PC-3 (cell line): Measurements from ENCODE around the gene FKBP2. TPM values are rescaled to one million over a fixed set of nuclear protein-coding genes. Genes with fewer than 3 reads are reported as not detected.

Experiments used
- ATAC-seq: fragments of 200-7000 bp; cut with Tn5 transposase; 2 replicates; pipeline ENCODE4 v1.9.1; 2020; ENCODE audit warnings: mild to moderate bottlenecking, moderate library complexity
- BruUV-seq: library from RNA; stranded (reverse); fragments of 400-500 nt; replicated peaks from 2 replicates; lab custom pipeline; 2021; lab: Mats Ljungman, UMichigan
- CTCF ChIA-PET: fragments of 300-600 bp; sonication (Branson Sonifier 250); formaldehyde crosslinking; loops from one replicate; lab custom pipeline; 2022; ENCODE audit warnings: antibody characterized with exemption; lab: Charles Lee
- POLR2A ChIA-PET: fragments of 300-600 bp; sonication (Branson Sonifier 250); formaldehyde crosslinking; loops from one replicate; lab custom pipeline; 2022; ENCODE audit warnings: antibody characterized with exemption; ENCODE audit not compliant: unreplicated experiment; lab: Charles Lee
- DNase-seq: peaks from one replicate; pipeline ENCODE4 v3.0.0-alpha.2; 2015
- H2AFZ ChIP-seq: fragments of 300-600 bp; sonication (generic); 2 replicates; pipeline ENCODE4 v1.6.0; 2016; ENCODE audit warnings: antibody characterized with exemption, low read length
- H3F3A ChIP-seq: fragments of 300-600 bp; sonication (generic); one replicate; pipeline ENCODE4 v1.6.0; 2017; ENCODE audit warnings: antibody characterized with exemption, low read length, control low read depth, mild to moderate bottlenecking; ENCODE audit not compliant: unreplicated experiment
- H3K27ac ChIP-seq: fragments of 300-600 bp; sonication (generic); 2 replicates; pipeline ENCODE4 v1.5.1; 2016; ENCODE audit warnings: mild to moderate bottlenecking, low read length
- H3K27me3 ChIP-seq: fragments of 300-600 bp; sonication (generic); 2 replicates; pipeline ENCODE4 v1.6.1; 2016; ENCODE audit warnings: low read length, mixed read lengths
- H3K36me3 ChIP-seq: fragments of 300-600 bp; sonication (generic); 2 replicates; pipeline ENCODE4 v1.6.1; 2016; ENCODE audit warnings: low read depth, mixed run types, low read length, mixed read lengths
- H3K4me1 ChIP-seq: fragments of 300-600 bp; sonication (generic); 2 replicates; pipeline ENCODE4 v1.5.1; 2016; ENCODE audit warnings: low read length; ENCODE audit not compliant: insufficient read depth
- H3K4me2 ChIP-seq: fragments of 300-600 bp; sonication (generic); 2 replicates; pipeline ENCODE4 v1.6.0; 2016; ENCODE audit warnings: low read length
- H3K4me3 ChIP-seq: fragments of 300-600 bp; sonication (generic); 2 replicates; pipeline ENCODE4 v1.5.1; 2016; ENCODE audit warnings: mild to moderate bottlenecking, low read length, mixed read lengths
- H3K79me2 ChIP-seq: fragments of 300-600 bp; sonication (generic); 2 replicates; pipeline ENCODE4 v1.6.1; 2017; ENCODE audit warnings: low read length, mixed read lengths
- H3K9ac ChIP-seq: fragments of 300-600 bp; sonication (generic); 2 replicates; pipeline ENCODE4 v1.6.0; 2016; ENCODE audit warnings: mild to moderate bottlenecking, low read length
- H3K9me2 ChIP-seq: fragments of 300-600 bp; sonication (generic); replicated peaks from 2 replicates; pipeline ENCODE4 v1.6.1; 2016; ENCODE audit warnings: mixed run types, low read length, mixed read lengths
- H3K9me3 ChIP-seq: fragments of 300-600 bp; sonication (generic); 2 replicates; pipeline ENCODE4 v1.6.1; 2016; ENCODE audit warnings: low read length, mixed read lengths
- H4K20me1 ChIP-seq: fragments of 300-600 bp; sonication (generic); 2 replicates; pipeline ENCODE4 v1.6.1; 2016; ENCODE audit warnings: low read length, mixed read lengths
- EZH2 ChIP-seq: fragments of 300-600 bp; sonication (generic); IDR thresholded peaks from one replicate; pipeline ENCODE4 v1.6.1; 2017; ENCODE audit warnings: antibody characterized with exemption, mild to moderate bottlenecking, low read length; ENCODE audit not compliant: unreplicated experiment
- EZH2phosphoT487 ChIP-seq: fragments of 300-600 bp; sonication (generic); IDR thresholded peaks from 2 replicates; pipeline ENCODE4 v1.6.1; 2018; ENCODE audit warnings: mild to moderate bottlenecking, antibody characterized with exemption, low read length, borderline replicate concordance
- intact Hi-C: fragments of 100-400 bp; cut with micrococcal nuclease; formaldehyde crosslinking; loops from 2 replicates; pipeline ENCODE4 v1.9.0; 2023
- total RNA-seq: library from RNA; depleted of rRNA; stranded (reverse); fragments of >200 nt; gene quantifications from 2 replicates; pipeline ENCODE4 v1.2.3, GENCODE V29; 2014
- TF ChIP-seq, protein P1 (sequence below): fragments of 300-600 bp; sonication (generic); conservative IDR thresholded peaks from 2 replicates; pipeline ENCODE4 v1.5.1; 2017; ENCODE audit warnings: antibody characterized with exemption, low read depth, mild to moderate bottlenecking, low read length

Gene FKBP2
- total RNA-seq, 1 experiment from 2014 or later: 215 TPM

DNA sequence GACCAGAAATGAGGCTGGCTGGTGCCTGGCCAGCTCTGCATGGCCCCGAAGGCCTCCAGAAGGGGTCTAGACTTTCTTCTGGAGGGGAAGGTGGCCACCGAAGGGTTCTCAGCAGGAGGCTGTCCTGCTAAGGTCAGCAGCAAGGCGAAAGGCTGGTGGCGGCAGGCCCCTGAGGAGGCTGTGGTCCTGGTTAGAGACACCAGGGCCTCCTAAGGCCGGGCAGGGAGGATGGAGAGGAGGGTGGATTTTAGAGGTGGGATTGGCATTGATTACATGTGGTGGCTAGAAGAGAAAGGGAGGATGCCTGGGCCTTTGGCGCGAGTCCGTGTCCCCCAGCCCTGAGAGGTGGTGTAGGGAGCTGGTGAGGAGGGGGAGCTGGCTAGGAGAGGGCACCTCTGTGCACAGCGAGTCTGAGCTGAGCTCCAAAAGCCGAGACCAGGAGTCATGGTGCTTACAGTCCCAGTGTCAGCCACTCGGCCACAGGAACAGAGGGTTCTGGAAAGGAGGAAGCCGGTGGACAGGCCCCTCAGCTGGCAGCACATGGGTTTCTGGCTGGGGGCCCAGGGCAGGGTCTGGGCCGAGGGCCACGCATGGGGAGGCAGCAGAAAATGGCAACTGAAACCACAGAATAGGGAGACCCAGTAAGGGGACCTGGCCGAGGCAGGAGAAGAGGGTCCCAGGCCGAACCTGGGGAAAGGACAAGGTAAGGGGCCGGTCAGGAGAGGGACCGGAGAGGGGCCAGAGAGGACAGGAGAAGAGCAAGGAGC lies 31.9 kb upstream of the FKBP2 start:
- Histone ChIP-seq H3K9me3 (no peaks in the 10 kb centered on the region), H3K79me2 (no peaks in the 10 kb centered on the region), H3K9ac (no peak overlapping the region), H2AFZ (no peak overlapping the region), H3K36me3 (peaks cover 28% of the 10 kb centered on the region), H3K27ac (no peak overlapping the region), H3F3A (no peaks in the 10 kb centered on the region), H3K4me3 (no peak overlapping the region), H3K4me2 (no peak overlapping the region), H3K9me2 (no peaks in the 10 kb centered on the region), H3K4me1 (0 out of 2 replicates have a peak, but pooled peaks cover 3% of the 10 kb centered on the region), H4K20me1 (peaks cover 4% of the 10 kb centered on the region; the same call in 1 of the 2 replicates), H3K27me3 (no peaks in the 10 kb centered on the region)
- ChIA-PET POLR2A (no interaction called here), CTCF (no interaction called here)
- TF ChIP-seq EZH2phosphoT487 (no peak), EZH2 (no peak)
- TF ChIP-seq, protein P1, sequence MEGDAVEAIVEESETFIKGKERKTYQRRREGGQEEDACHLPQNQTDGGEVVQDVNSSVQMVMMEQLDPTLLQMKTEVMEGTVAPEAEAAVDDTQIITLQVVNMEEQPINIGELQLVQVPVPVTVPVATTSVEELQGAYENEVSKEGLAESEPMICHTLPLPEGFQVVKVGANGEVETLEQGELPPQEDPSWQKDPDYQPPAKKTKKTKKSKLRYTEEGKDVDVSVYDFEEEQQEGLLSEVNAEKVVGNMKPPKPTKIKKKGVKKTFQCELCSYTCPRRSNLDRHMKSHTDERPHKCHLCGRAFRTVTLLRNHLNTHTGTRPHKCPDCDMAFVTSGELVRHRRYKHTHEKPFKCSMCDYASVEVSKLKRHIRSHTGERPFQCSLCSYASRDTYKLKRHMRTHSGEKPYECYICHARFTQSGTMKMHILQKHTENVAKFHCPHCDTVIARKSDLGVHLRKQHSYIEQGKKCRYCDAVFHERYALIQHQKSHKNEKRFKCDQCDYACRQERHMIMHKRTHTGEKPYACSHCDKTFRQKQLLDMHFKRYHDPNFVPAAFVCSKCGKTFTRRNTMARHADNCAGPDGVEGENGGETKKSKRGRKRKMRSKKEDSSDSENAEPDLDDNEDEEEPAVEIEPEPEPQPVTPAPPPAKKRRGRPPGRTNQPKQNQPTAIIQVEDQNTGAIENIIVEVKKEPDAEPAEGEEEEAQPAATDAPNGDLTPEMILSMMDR: no peak
- DNase-seq (no peak), ATAC-seq (no peak)
- no TSS peak for BruUV-seq
- intact Hi-C loops: no loop called here

DNA sequence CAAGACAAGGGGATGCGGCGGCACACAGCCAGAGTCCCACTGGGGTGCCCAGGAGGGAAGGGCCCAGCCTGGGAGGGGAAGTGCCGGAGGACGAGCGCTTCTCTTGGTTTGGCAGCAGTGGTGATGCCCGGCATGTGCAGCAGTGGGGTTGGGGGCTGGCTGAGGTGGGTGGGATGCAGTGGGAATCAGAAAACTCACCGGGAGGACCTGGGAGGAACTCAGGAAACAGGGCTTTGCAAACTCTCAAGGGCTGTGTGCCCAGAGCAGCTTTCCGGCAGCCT lies 31.4 kb upstream of the FKBP2 start:
- DNase-seq: no peak

More for the DNA sequence above, 31.4 kb upstream of the FKBP2 start:
- peaks cover 23% of the 10 kb centered on the region for H3K36me3 ChIP-seq
- peaks cover 1% of the 10 kb centered on the region for H3F3A ChIP-seq
- no peaks in the 10 kb centered on the region for H3K4me1 ChIP-seq
- intact Hi-C loops: no loop called here
- H2AFZ ChIP-seq: no peak overlapping the region
- CTCF ChIA-PET: no interaction called here
- no peaks in the 10 kb centered on the region for H3K79me2 ChIP-seq
- H3K4me3 ChIP-seq: no peak overlapping the region
- H3K9me2 ChIP-seq: no peaks in the 10 kb centered on the region
- H3K4me2 ChIP-seq: no peak overlapping the region
- POLR2A ChIA-PET: no interaction called here
- TF ChIP-seq EZH2phosphoT487 (no peak), EZH2 (no peak)
- TF ChIP-seq, protein P1: no peak
- no peaks in the 10 kb centered on the region for H3K9me3 ChIP-seq
- H3K27me3 ChIP-seq: no peaks in the 10 kb centered on the region
- no TSS peak for BruUV-seq
- no peak overlapping the region for H3K27ac ChIP-seq
- H3K9ac ChIP-seq: no peak overlapping the region
- ATAC-seq: no peak
- no peaks in the 10 kb centered on the region for H4K20me1 ChIP-seq
